HG02588 (cell line): ENCODE data around the gene TPST2.

Source experiments
- ATAC-seq: cut with Tn5 transposase; IDR thresholded peaks from one replicate; pipeline ENCODE4 v1.9.1; 2021; ENCODE audit warnings: mild to moderate bottlenecking, moderate library complexity; ENCODE audit not compliant: unreplicated experiment

Gene TPST2

DNA sequence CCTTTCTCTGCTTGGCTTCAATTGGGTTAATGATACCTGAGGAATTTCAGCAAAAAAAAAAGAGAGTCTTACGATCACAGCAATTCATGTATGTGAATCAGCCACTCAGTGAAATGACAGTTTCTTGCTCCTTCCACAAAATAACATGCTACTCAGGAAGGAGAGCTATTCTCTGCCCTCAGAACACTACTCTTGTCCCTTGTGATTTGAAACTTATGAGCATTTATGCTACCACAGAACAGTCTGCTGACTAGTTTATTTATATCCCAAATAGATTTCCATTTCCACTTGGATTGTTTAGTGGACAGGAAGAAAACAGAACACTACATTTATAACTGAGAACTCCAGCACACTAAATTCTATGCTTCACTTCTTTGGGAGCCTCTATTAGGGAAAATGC lies 86.2 kb downstream of the TPST2 start:
- ATAC-seq: no peak

GRCh38 chr22:26502688-26503561 lies 87.0 kb downstream of the TPST2 start:
- ATAC-seq: no peak

- no peak for ATAC-seq
Measured at GRCh38 chr22:26501996-26502395, 87.9 kb downstream of the TPST2 start.

GRCh38 chr22:26499188-26499703 lies 90.7 kb downstream of the TPST2 start:
- no peak for ATAC-seq

GRCh38 chr22:26496456-26496855 lies 93.5 kb downstream of the TPST2 start:
- no peak for ATAC-seq

- no peak for ATAC-seq
Measured at GRCh38 chr22:26494506-26494905, 95.4 kb downstream of the TPST2 start.

DNA sequence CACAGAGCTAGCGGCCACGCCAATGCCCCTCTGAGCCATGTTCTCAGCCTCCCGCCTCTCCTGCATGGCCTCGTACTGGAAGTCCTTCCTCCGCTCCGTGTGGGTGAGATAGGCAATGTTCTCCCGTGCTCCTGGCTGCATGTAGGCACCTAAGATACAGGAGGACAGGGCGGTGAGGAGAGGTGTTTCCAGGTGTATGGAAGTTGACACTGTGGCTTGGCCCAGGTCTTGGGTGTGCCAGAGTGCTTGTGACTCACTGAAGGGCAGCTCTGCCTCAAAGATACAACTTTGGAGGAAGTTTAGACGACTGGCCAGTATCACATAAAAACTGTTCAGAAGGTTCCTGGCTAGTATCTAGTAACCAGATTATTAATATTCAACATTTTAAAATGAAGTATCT lies 97.7 kb downstream of the TPST2 start:
- no peak for ATAC-seq

- ATAC-seq: no peak
Measured at GRCh38 chr22:26489447-26490036, 100.4 kb downstream of the TPST2 start.

GRCh38 chr22:26487996-26488395 lies 101.9 kb downstream of the TPST2 start:
- no peak for ATAC-seq

DNA sequence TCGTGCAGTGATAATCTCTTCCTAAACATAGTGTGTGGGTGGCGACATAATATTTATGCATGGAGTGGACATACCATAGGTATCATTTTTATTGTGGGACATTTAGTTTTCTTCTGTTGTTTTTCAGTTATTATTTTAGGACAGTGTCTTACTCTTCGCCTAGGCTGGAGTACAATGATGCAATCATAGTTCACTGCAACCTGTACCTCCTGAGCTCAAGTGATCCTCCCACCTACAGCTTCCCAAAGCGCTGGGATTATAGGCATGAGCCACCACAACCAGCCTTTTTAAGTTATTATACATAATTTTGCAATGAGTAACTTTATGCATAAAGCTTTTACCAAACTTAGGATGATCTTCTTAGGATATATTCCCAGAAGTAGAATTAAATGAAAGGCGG lies 103.5 kb downstream of the TPST2 start:
- ATAC-seq: no peak

GRCh38 chr22:26485806-26486390 lies 104.0 kb downstream of the TPST2 start:
- no peak for ATAC-seq

DNA sequence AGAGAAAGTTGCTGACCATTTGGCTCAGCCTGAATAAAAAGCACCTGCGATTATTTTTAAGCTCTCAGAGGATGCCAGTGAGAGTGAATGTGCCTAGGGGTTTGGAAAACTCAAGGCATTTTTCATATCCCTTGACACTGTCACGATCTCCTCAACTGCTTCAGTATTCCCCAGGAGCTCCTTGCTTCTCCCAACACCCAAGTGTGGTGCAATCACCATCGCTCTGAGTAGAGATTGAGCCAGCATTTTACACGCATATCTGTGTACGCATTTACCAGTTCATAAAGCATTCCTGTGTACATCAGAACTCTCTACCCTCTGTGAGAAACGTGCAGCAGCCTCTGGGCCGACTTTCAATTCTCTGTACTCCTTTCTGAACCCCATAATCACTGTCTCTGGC lies 104.9 kb downstream of the TPST2 start:
- no peak for ATAC-seq

- no peak for ATAC-seq
Measured at GRCh38 chr22:26484360-26484706, 105.6 kb downstream of the TPST2 start.

GRCh38 chr22:26483439-26484359 lies 106.2 kb downstream of the TPST2 start, which contains the start of the genes HPS4 and SRRD:
TSS of gene HPS4 (minus strand) at chr22:26483783. CDS start at chr22:26481762, 2,021 bp downstream.
TSS of gene SRRD (plus strand) at chr22:26483877. CDS start at chr22:26483891, 14 bp downstream.
- ATAC-seq: peak; percentile 76

DNA sequence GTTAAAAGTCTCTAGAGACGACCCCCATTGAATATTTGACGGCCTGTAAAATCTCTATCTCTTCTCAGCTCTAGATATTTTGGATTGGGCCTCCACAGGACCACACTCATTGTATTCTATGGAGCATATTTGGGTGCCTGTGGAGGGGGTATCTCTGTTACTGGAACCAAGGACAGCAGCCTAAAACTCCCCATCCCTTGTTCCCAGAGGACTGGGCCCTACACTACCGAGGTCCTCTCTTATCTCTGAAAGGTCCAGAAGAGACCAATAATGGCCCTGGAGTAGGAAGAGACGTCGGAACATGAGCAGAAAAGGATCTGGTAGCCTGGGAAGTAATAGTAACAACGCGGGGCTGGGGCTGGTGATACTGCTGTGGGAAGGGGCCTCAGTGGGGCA lies 106.9 kb downstream of the TPST2 start:
- no peak for ATAC-seq

DNA sequence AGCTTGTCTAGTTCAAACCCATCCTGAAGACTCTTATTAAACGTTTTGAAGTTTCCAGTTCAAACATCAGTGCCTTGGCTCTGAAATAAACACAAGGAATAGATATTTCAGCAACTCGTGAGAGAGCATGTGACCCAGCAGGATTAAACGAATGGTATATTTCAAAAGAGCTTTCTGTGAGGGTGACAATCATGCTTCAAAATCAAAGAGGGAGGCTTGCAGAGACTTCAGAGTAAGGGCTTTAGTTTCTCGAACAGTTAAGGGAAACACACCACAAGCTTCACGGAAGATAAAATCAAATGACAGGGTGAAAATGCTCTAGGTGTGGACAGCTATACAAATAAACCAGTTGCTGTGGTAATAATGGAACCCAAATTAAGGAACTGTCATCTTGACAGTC lies 107.8 kb downstream of the TPST2 start:
- ATAC-seq: no peak

- no peak for ATAC-seq
Measured at GRCh38 chr22:26481694-26482093, 108.2 kb downstream of the TPST2 start.

GRCh38 chr22:26481112-26481693 lies 108.7 kb downstream of the TPST2 start:
- ATAC-seq: no peak

DNA sequence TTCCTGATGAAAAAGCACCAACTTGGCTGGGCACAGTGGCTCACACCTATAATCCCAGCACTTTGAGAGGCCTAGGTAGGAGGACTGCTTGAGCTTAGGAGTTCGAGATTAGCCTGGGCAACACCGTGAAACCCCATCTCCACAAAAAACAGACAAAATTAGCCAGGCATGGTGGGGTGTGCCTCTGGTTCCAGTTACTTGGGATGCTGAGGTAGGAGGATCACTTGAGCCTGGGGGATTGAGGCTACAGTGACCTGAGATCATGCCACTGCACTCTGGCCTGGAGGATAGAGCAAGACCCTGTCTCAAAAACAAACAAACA lies 109.4 kb downstream of the TPST2 start:
- ATAC-seq: no peak

GRCh38 chr22:26479792-26480610 lies 109.9 kb downstream of the TPST2 start:
- no peak for ATAC-seq
